ENCODE measurements around the gene IBSP. TPM values are rescaled to one million over a fixed set of nuclear protein-coding genes. Genes with fewer than 3 reads are reported as not detected.

IBSP gene
- total RNA-seq, 2 donors from 2014 or later = not detected

DNA sequence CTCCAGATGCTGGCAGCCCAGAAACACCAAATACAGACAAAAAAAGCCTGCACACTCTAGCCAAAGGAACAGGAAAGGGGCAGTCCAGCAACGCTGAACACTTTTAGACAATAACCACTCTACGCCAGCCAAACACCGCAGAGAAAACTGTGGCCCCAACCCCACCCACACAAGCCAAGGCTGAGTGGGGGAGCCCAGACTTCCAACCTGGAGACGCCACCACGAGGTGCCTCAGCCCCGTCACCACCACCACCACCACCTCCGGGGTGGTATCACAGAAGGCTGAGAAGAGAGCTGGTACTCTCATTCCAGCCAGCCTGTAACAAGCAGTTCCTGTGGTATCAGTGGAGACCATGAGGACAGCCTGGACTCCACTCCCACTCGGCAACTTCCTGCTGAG lies 56.2 kb downstream of the IBSP start:
- Histone ChIP-seq H3K4me3 (no peak overlapping the region), H3K9me3 (no peaks in the 10 kb centered on the region), H3K4me1 (no peaks in the 10 kb centered on the region), H3K27ac (no peak overlapping the region), H3K27me3 (no peaks in the 10 kb centered on the region), H3K36me3 (no peaks in the 10 kb centered on the region)
- TF ChIP-seq, protein P1, sequence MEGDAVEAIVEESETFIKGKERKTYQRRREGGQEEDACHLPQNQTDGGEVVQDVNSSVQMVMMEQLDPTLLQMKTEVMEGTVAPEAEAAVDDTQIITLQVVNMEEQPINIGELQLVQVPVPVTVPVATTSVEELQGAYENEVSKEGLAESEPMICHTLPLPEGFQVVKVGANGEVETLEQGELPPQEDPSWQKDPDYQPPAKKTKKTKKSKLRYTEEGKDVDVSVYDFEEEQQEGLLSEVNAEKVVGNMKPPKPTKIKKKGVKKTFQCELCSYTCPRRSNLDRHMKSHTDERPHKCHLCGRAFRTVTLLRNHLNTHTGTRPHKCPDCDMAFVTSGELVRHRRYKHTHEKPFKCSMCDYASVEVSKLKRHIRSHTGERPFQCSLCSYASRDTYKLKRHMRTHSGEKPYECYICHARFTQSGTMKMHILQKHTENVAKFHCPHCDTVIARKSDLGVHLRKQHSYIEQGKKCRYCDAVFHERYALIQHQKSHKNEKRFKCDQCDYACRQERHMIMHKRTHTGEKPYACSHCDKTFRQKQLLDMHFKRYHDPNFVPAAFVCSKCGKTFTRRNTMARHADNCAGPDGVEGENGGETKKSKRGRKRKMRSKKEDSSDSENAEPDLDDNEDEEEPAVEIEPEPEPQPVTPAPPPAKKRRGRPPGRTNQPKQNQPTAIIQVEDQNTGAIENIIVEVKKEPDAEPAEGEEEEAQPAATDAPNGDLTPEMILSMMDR (IDR thresholded peaks at IDR 0.05) = no peak
- no peak for DNase-seq (ENCODE audit: low spot score)

- Histone ChIP-seq H3K4me1 (no peaks in the 10 kb centered on the region), H3K36me3 (no peaks in the 10 kb centered on the region), H3K27ac (no peak overlapping the region), H3K27me3 (no peaks in the 10 kb centered on the region), H3K4me3 (no peak overlapping the region), H3K9me3 (no peaks in the 10 kb centered on the region)
- TF ChIP-seq, protein P1 (IDR thresholded peaks at IDR 0.05) = no peak
- no peak for DNase-seq (ENCODE audit: low spot score)
Observed at GRCh38 chr4:87856816-87857215, 57.5 kb downstream of the IBSP start.

- Histone ChIP-seq H3K4me1 (no peaks in the 10 kb centered on the region), H3K4me3 (no peak overlapping the region), H3K9me3 (no peaks in the 10 kb centered on the region), H3K27me3 (no peaks in the 10 kb centered on the region), H3K36me3 (no peaks in the 10 kb centered on the region), H3K27ac (no peak overlapping the region)
- no peak for DNase-seq (ENCODE audit: low spot score)
- TF ChIP-seq, protein P1 (IDR thresholded peaks at IDR 0.05) = no peak
Observed at GRCh38 chr4:87857789-87858188, 58.4 kb downstream of the IBSP start.

Other genes starting within 250 kb of the IBSP start
- not detected for gene DSPP, start 191.0 kb upstream of the IBSP start, total RNA-seq
- gene DMP1, start 149.3 kb upstream of the IBSP start, total RNA-seq = not detected
- not detected for gene MEPE, start 33.4 kb downstream of the IBSP start, total RNA-seq
- 10 to 100 TPM; 15.0 to 41.3 TPM for gene SPP1, start 176.2 kb downstream of the IBSP start, total RNA-seq
- 10 to 100 TPM; 21.5 to 32.7 TPM for gene PKD2, start 208.1 kb downstream of the IBSP start, total RNA-seq

Data from right atrium auricular region (tissue), 2 donors.